GM10248 (cell line): Measurements from ENCODE around the gene ABLIM2.

Experiments used
- CTCF ChIA-PET: fragments of 300-600 bp; sonication (Branson Sonifier 250); formaldehyde crosslinking; extraction: SDS; loops from one replicate; lab custom pipeline; 2021; ENCODE audit warnings: antibody characterized with exemption; lab: Yijun Ruan, JAX
- POLR2A ChIA-PET: fragments of 350-650 bp; sonication (Branson Sonifier 250); formaldehyde crosslinking; extraction: SDS; loops from one replicate; lab custom pipeline; 2020; ENCODE audit warnings: antibody characterized with exemption; lab: Yijun Ruan, JAX
- DNase-seq: peaks from one replicate; pipeline ENCODE4 v3.0.0; 2012; ENCODE audit errors: extremely low spot score
- CTCF ChIP-seq: IDR thresholded peaks from 2 replicates; pipeline ENCODE4 v1.5.1; 2012; ENCODE audit warnings: mild to moderate bottlenecking, low read depth; ENCODE audit errors: extremely low read depth, missing control alignments, control extremely low read depth

Gene ABLIM2

GRCh38 chr4:8083086-8083825 is 75.4 kb downstream of the ABLIM2 start:
- CTCF ChIA-PET, result no interaction called here
- POLR2A ChIA-PET, result no interaction called here

GRCh38 chr4:8082517-8083055 is 76.0 kb downstream of the ABLIM2 start:
- ChIA-PET POLR2A (no interaction called here), CTCF (no interaction called here)
- no peak for TF ChIP-seq CTCF
- no peak for DNase-seq

More at GRCh38 chr4:8083086-8083825, 75.4 kb downstream of the ABLIM2 start:
- no peak for TF ChIP-seq CTCF
- no peak for DNase-seq

- DNase-seq, result no peak
- ChIA-PET CTCF (no interaction called here), POLR2A (no interaction called here)
- no peak for TF ChIP-seq CTCF
Observed at GRCh38 chr4:8081621-8082516, 76.7 kb downstream of the ABLIM2 start.

GRCh38 chr4:8081171-8081570 is 77.4 kb downstream of the ABLIM2 start:
- no peak for TF ChIP-seq CTCF
- ChIA-PET CTCF (no interaction called here), POLR2A (no interaction called here)
- no peak for DNase-seq

GRCh38 chr4:8080754-8081065 is 77.9 kb downstream of the ABLIM2 start:
- ChIA-PET CTCF (no interaction called here), POLR2A (no interaction called here)
- no peak for DNase-seq
- TF ChIP-seq CTCF, result no peak

- POLR2A ChIA-PET, result no interaction called here
- TF ChIP-seq CTCF, result no peak
- no peak for DNase-seq
- CTCF ChIA-PET, result no interaction called here
Observed at GRCh38 chr4:8079916-8080753, 78.5 kb downstream of the ABLIM2 start.
